Sigmoid colon (tissue), 4 donors: ENCODE data around the gene PDLIM1.

Source experiments
- EP300 ChIP-seq, 4 donors: sonication (generic); formaldehyde crosslinking; IDR thresholded peaks; one replicate each; pipeline ENCODE4 v1.6.1; 2017; ENCODE audit warnings: antibody characterized with exemption in 4 of 4
- POLR2A ChIP-seq, 2 donors: fragments of 450-650 bp; IDR thresholded peaks; one replicate each; pipeline ENCODE4 v1.6.1; 2016; ENCODE audit warnings: antibody characterized with exemption in 2 of 2, mild to moderate bottlenecking in 2 of 2, moderate library complexity in 2 of 2
- POLR2AphosphoS5 ChIP-seq, 4 donors: sonication (generic); formaldehyde crosslinking; IDR thresholded peaks; one replicate each; pipeline ENCODE4 v1.6.1; 2017; ENCODE audit warnings: antibody characterized with exemption in 4 of 4
- TF ChIP-seq, protein P1 (sequence below), 4 experiments: fragments of 450-650 bp in 3 of 4; fragments of 200-600 bp in 1 of 4; IDR thresholded peaks; one replicate each; pipeline ENCODE4 v1.5.1; 2016 to 2019; ENCODE audit warnings: antibody characterized with exemption in 4 of 4, mild to moderate bottlenecking in 3 of 4, moderate library complexity in 2 of 4

DNA sequence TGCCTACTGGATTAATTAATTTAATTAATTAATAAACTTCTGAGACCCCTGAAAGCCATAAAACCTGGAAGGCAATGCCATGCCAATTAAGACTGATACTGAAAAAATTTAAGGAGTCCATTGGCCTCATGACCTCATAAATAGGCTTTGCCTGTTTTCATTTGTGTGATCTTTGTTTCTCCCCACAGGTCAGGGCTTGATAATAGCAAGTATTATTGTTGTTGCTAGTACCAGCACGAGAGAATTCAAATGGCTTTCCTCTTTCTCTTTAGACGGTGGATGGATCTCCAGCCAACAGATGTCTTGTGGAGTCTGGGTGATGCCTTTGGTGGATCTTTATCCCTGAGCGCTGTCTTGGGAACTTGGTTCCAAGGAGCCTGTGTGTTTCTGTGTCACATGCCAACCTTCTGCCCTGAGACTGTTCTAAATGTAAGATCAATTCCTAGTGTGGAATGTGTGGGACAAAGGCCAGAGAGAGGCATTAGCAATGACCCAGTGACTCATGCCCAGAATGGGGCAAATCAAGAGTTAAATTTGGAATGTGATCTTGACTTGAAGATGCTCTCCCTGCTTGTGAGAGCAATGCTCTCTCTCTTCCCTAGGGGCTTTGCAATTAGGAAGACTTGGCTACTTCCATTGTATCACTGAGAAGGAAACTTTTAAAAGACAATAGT, 79.1 kb downstream of the PDLIM1 start:
- TF ChIP-seq POLR2AphosphoS5 (IDR thresholded peaks at IDR 0.05): no peak
- no peak for TF ChIP-seq POLR2A (IDR thresholded peaks at IDR 0.05)
- TF ChIP-seq, protein P1, sequence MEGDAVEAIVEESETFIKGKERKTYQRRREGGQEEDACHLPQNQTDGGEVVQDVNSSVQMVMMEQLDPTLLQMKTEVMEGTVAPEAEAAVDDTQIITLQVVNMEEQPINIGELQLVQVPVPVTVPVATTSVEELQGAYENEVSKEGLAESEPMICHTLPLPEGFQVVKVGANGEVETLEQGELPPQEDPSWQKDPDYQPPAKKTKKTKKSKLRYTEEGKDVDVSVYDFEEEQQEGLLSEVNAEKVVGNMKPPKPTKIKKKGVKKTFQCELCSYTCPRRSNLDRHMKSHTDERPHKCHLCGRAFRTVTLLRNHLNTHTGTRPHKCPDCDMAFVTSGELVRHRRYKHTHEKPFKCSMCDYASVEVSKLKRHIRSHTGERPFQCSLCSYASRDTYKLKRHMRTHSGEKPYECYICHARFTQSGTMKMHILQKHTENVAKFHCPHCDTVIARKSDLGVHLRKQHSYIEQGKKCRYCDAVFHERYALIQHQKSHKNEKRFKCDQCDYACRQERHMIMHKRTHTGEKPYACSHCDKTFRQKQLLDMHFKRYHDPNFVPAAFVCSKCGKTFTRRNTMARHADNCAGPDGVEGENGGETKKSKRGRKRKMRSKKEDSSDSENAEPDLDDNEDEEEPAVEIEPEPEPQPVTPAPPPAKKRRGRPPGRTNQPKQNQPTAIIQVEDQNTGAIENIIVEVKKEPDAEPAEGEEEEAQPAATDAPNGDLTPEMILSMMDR (IDR thresholded peaks at IDR 0.05): no peak
- no peak for TF ChIP-seq EP300 (IDR thresholded peaks at IDR 0.05)
